ENCODE measurements around the gene CFAP100.

DNA sequence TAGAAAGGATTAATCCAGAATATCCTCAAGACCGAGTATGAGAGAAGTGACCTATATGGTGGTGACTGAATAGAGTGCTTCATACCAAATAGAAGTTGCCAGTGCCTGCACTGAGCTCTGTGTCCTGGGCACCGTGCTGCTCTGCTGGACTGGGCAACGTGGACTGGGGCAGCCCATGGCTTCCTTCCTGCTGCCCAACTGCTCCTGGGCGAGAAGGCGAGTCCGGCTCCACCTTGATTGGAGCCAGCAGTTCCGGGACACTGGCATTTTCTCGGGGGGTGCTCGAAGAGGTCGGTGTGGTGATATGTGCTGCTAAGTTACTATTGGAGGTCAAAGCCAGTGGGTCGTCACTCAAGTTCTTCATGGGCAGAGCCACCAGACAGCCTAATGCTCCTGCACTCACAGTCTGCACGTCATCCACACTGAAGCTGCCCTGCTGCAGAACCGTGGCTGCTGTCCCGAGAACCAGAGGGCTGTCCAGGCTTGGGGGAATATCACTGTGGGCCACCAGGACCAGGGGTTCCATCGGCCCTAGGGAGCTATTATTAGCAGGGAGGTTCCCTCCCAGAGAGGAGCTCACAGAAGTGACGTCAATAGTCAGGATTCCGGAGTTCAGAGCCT lies 66.9 kb downstream of the CFAP100 start:
- TF ChIP-seq, protein P1, sequence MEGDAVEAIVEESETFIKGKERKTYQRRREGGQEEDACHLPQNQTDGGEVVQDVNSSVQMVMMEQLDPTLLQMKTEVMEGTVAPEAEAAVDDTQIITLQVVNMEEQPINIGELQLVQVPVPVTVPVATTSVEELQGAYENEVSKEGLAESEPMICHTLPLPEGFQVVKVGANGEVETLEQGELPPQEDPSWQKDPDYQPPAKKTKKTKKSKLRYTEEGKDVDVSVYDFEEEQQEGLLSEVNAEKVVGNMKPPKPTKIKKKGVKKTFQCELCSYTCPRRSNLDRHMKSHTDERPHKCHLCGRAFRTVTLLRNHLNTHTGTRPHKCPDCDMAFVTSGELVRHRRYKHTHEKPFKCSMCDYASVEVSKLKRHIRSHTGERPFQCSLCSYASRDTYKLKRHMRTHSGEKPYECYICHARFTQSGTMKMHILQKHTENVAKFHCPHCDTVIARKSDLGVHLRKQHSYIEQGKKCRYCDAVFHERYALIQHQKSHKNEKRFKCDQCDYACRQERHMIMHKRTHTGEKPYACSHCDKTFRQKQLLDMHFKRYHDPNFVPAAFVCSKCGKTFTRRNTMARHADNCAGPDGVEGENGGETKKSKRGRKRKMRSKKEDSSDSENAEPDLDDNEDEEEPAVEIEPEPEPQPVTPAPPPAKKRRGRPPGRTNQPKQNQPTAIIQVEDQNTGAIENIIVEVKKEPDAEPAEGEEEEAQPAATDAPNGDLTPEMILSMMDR (conservative IDR thresholded peaks at IDR 0.05), result no peak
- no peak for TF ChIP-seq EZH2 (IDR thresholded peaks at IDR 0.05; ENCODE audit: low read depth)

Measured in PC-9 (cell line).